Ishikawa (cell line): ENCODE results near the gene CYB5R4.

ENCODE experiments used
- CEBPB ChIP-seq: IDR thresholded peaks from 2 replicates; pipeline ENCODE4 v1.6.1; 2012
- EP300 ChIP-seq: IDR thresholded peaks from 2 replicates; pipeline ENCODE4 v1.6.1; 2012; ENCODE audit warnings: borderline replicate concordance
- FOXM1 ChIP-seq: IDR thresholded peaks from 2 replicates; pipeline ENCODE4 v1.6.1; 2012; ENCODE audit warnings: low read depth, borderline replicate concordance
- NFIC ChIP-seq: IDR thresholded peaks from 2 replicates; pipeline ENCODE4 v1.6.1; 2012
- RAD21 ChIP-seq: IDR thresholded peaks from 2 replicates; pipeline ENCODE4 v1.6.1; 2012; ENCODE audit warnings: low read depth
- TAF1 ChIP-seq: IDR thresholded peaks from 2 replicates; pipeline ENCODE4 v1.6.1; 2012; ENCODE audit warnings: low read depth, mild to moderate bottlenecking
- TCF12 ChIP-seq: IDR thresholded peaks from 2 replicates; pipeline ENCODE4 v1.6.1; 2012; ENCODE audit warnings: low read depth
- TF ChIP-seq, protein P1 (sequence below): IDR thresholded peaks from 2 replicates; pipeline ENCODE4 v1.6.1; 2012; ENCODE audit warnings: low read depth, mild to moderate bottlenecking
- TF ChIP-seq, protein P2 (sequence below): IDR thresholded peaks from 2 replicates; pipeline ENCODE4 v1.6.1; 2012

DNA sequence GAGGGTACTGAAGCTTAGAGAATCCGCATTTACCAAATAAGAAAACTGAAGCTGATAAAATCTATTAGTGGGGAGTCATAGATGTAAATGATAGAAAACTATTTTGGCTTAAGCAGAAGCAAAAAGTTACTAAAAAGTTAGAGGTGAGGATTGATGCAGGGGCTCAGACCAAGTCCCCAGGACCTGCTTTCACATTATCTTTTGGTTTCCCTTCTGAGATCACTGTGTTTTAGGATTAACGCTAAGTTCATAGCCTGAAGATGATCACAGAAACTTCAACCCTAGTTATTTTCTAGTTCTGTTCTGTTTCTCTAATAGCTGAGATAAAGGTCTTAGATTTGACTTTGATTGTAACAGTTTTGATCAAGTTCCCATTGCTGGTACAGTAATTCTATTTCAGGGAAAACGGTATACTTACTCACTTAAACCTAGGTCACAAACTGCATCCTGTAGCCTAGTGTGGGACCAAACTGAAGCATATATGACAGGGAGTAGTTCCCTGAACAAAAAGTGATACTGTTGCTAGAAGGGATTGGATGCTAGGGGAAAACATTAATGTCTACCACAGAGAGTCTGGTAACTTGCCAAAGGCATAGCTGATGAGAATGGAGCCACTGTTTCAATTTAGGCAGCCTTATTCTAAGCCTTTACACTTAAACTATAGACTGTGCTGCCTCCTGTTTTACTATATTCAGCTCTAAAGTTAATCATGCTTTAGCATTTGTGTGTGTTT lies 13.1 kb downstream of the CYB5R4 start:
- TF ChIP-seq TCF12 (no peak), EP300 (no peak), CEBPB (no peak), TAF1 (no peak), RAD21 (no peak), NFIC (no peak), FOXM1 (no peak)
- TF ChIP-seq, protein P1, sequence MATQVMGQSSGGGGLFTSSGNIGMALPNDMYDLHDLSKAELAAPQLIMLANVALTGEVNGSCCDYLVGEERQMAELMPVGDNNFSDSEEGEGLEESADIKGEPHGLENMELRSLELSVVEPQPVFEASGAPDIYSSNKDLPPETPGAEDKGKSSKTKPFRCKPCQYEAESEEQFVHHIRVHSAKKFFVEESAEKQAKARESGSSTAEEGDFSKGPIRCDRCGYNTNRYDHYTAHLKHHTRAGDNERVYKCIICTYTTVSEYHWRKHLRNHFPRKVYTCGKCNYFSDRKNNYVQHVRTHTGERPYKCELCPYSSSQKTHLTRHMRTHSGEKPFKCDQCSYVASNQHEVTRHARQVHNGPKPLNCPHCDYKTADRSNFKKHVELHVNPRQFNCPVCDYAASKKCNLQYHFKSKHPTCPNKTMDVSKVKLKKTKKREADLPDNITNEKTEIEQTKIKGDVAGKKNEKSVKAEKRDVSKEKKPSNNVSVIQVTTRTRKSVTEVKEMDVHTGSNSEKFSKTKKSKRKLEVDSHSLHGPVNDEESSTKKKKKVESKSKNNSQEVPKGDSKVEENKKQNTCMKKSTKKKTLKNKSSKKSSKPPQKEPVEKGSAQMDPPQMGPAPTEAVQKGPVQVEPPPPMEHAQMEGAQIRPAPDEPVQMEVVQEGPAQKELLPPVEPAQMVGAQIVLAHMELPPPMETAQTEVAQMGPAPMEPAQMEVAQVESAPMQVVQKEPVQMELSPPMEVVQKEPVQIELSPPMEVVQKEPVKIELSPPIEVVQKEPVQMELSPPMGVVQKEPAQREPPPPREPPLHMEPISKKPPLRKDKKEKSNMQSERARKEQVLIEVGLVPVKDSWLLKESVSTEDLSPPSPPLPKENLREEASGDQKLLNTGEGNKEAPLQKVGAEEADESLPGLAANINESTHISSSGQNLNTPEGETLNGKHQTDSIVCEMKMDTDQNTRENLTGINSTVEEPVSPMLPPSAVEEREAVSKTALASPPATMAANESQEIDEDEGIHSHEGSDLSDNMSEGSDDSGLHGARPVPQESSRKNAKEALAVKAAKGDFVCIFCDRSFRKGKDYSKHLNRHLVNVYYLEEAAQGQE = no peak
- TF ChIP-seq, protein P2, sequence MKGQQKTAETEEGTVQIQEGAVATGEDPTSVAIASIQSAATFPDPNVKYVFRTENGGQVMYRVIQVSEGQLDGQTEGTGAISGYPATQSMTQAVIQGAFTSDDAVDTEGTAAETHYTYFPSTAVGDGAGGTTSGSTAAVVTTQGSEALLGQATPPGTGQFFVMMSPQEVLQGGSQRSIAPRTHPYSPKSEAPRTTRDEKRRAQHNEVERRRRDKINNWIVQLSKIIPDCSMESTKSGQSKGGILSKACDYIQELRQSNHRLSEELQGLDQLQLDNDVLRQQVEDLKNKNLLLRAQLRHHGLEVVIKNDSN = no peak
